ENCODE data around the gene NCOA1. TPM values are rescaled to one million over a fixed set of nuclear protein-coding genes. Genes with fewer than 3 reads are reported as not detected.

NCOA1 gene
- polyA plus RNA-seq, 1 donor (not counting 4 experiments of a cell fraction or from before 2014, with no cell fraction given): 5.0 TPM

- Histone ChIP-seq H3K9me1 (ENCODE audit: control insufficient read depth, extremely low read depth, insufficient read depth, low read length) (no peaks in the 10 kb centered on the region), H2AFZ (ENCODE audit: control insufficient read depth, low read length) (no peak overlapping the region), H3K4me2 (ENCODE audit: control insufficient read depth, extremely low read depth, insufficient read depth, low read depth, low read length) (no peak overlapping the region), H4K20me1 (ENCODE audit: control insufficient read depth, extremely low read depth, insufficient read depth, low read length) (no peaks in the 10 kb centered on the region), H3K79me2 (ENCODE audit: control insufficient read depth, insufficient read depth, low read length) (no peaks in the 10 kb centered on the region), H3K9me3 (ENCODE audit: control insufficient read depth, low read depth, low read length) (no peaks in the 10 kb centered on the region), H3K4me1 (ENCODE audit: control insufficient read depth, extremely low read depth, insufficient read depth, low read length) (no peaks in the 10 kb centered on the region), H3K4me3 (ENCODE audit: control insufficient read depth in 2 of 3, extremely low read depth in 1 of 3, insufficient read depth in 2 of 3, low read depth in 1 of 3, low read length in 3 of 3) (no peak overlapping the region), H3K27ac (ENCODE audit: control insufficient read depth, insufficient read depth, low read length) (no peak overlapping the region), H3K36me3 (ENCODE audit: control insufficient read depth in 2 of 2, extremely low read depth in 1 of 2, insufficient read depth in 2 of 2, low read length in 2 of 2) (no peaks in the 10 kb centered on the region), H3K27me3 (ENCODE audit: control insufficient read depth, extremely low read depth, insufficient read depth, low read length) (no peaks in the 10 kb centered on the region), H3K9ac (ENCODE audit: control insufficient read depth, extremely low read depth, insufficient read depth, low read length) (no peak overlapping the region)
- FAIRE-seq: no peak
- dilution Hi-C loops (cut with MboI; ENCODE audit: extremely low pct_ligation_motif_present, low sequenced_read_pairs): no loop called here
- TF ChIP-seq CTCF (optimal IDR thresholded peaks at IDR 0.05 in 1 of 3, IDR thresholded peaks at IDR 0.05 in 1 of 3, conservative IDR thresholded peaks at IDR 0.05 in 1 of 3; ENCODE audit: extremely low read depth in 1 of 3, insufficient read depth in 2 of 3, low read length in 3 of 3): no peak
- no peak for TF ChIP-seq EZH2 (IDR thresholded peaks at IDR 0.05; ENCODE audit: low read length)
- DNase-seq (ENCODE audit: low read depth, low spot score): no peak
These were observed 144.1 kb downstream of the NCOA1 start for GRCh38 chr2:24635181-24635580.

GRCh38 chr2:24638568-24638967 lies 147.5 kb downstream of the NCOA1 start:
- FAIRE-seq (no peak), DNase-seq (ENCODE audit: low read depth, low spot score) (no peak)
- Histone ChIP-seq H3K4me3 (ENCODE audit: control insufficient read depth in 2 of 3, extremely low read depth in 1 of 3, insufficient read depth in 2 of 3, low read depth in 1 of 3, low read length in 3 of 3) (no peak overlapping the region), H3K9me3 (ENCODE audit: control insufficient read depth, low read depth, low read length) (no peaks in the 10 kb centered on the region), H4K20me1 (ENCODE audit: control insufficient read depth, extremely low read depth, insufficient read depth, low read length) (no peaks in the 10 kb centered on the region), H3K9ac (ENCODE audit: control insufficient read depth, extremely low read depth, insufficient read depth, low read length) (no peak overlapping the region), H3K36me3 (ENCODE audit: control insufficient read depth in 2 of 2, extremely low read depth in 1 of 2, insufficient read depth in 2 of 2, low read length in 2 of 2) (no peaks in the 10 kb centered on the region), H2AFZ (ENCODE audit: control insufficient read depth, low read length) (no peak overlapping the region), H3K27me3 (ENCODE audit: control insufficient read depth, extremely low read depth, insufficient read depth, low read length) (no peaks in the 10 kb centered on the region), H3K9me1 (ENCODE audit: control insufficient read depth, extremely low read depth, insufficient read depth, low read length) (no peaks in the 10 kb centered on the region), H3K79me2 (ENCODE audit: control insufficient read depth, insufficient read depth, low read length) (no peaks in the 10 kb centered on the region), H3K27ac (ENCODE audit: control insufficient read depth, insufficient read depth, low read length) (no peak overlapping the region), H3K4me2 (ENCODE audit: control insufficient read depth, extremely low read depth, insufficient read depth, low read depth, low read length) (no peak overlapping the region), H3K4me1 (ENCODE audit: control insufficient read depth, extremely low read depth, insufficient read depth, low read length) (no peaks in the 10 kb centered on the region)
- TF ChIP-seq CTCF (optimal IDR thresholded peaks at IDR 0.05 in 1 of 3, IDR thresholded peaks at IDR 0.05 in 1 of 3, conservative IDR thresholded peaks at IDR 0.05 in 1 of 3; ENCODE audit: extremely low read depth in 1 of 3, insufficient read depth in 2 of 3, low read length in 3 of 3): no peak
- TF ChIP-seq EZH2 (IDR thresholded peaks at IDR 0.05; ENCODE audit: low read length): no peak
- dilution Hi-C loops (cut with MboI; ENCODE audit: extremely low pct_ligation_motif_present, low sequenced_read_pairs): no loop called here

All from keratinocyte (primary cell).